ENCODE results near the gene RAB5A. TPM values are rescaled to one million over a fixed set of nuclear protein-coding genes. Genes with fewer than 3 reads are reported as not detected.

Gene RAB5A
- polyA plus RNA-seq, 1 of the 3 experiments (the other 2 are of a cell fraction): 31.0 TPM

- ChIA-PET CTCF (no interaction called here), POLR2A (no interaction called here)
- TF ChIP-seq JUND (IDR thresholded peaks at IDR 0.05) (no peak), NFIC (IDR thresholded peaks at IDR 0.05; ENCODE audit: borderline replicate concordance) (no peak), MXI1 (IDR thresholded peaks at IDR 0.05; ENCODE audit: low read depth, low read length) (no peak), NRF1 (IDR thresholded peaks at IDR 0.05; ENCODE audit: low read depth, low read length) (no peak), EP300 (IDR thresholded peaks at IDR 0.05; ENCODE audit: borderline replicate concordance in 1 of 2, low read depth in 1 of 2, low read length in 1 of 2) (no peak), SIN3A (IDR thresholded peaks at IDR 0.05; ENCODE audit: borderline replicate concordance, low read depth, low read length) (no peak), PBX3 (IDR thresholded peaks at IDR 0.05) (no peak), REST (IDR thresholded peaks at IDR 0.05; ENCODE audit: low read depth, low read length) (no peak), IRF3 (IDR thresholded peaks at IDR 0.05; ENCODE audit: low read depth, low read length) (no peak), GABPA (IDR thresholded peaks at IDR 0.05; ENCODE audit: low read depth) (no peak), FOSL2 (IDR thresholded peaks at IDR 0.05; ENCODE audit: borderline replicate concordance, low read depth) (no peak), TEAD4 (IDR thresholded peaks at IDR 0.05; ENCODE audit: borderline replicate concordance, insufficient read depth) (no peak), ELF1 (IDR thresholded peaks at IDR 0.05) (no peak), USF2 (IDR thresholded peaks at IDR 0.05; ENCODE audit: borderline replicate concordance, low read depth, low read length) (no peak), USF1 (IDR thresholded peaks at IDR 0.05; ENCODE audit: borderline replicate concordance, low read depth) (no peak), CHD2 (IDR thresholded peaks at IDR 0.05; ENCODE audit: low read length, partially characterized antibody) (no peak)
- Histone ChIP-seq H3F3A (replicated peaks; ENCODE audit: insufficient read depth) (no peaks in the 10 kb centered on the region), H3K9me3 (no peaks in the 10 kb centered on the region), H3K9me2 (no peaks in the 10 kb centered on the region), H3K36me3 (replicated peaks in 1 of 2; ENCODE audit: control insufficient read depth in 1 of 2, insufficient read depth in 2 of 2, low read length in 1 of 2) (no peaks in the 10 kb centered on the region), H3K79me2 (ENCODE audit: insufficient read depth) (no peaks in the 10 kb centered on the region), H3K9ac (no peak overlapping the region), H4K20me1 (ENCODE audit: insufficient read depth) (no peaks in the 10 kb centered on the region), H3K27me3 (ENCODE audit: insufficient read depth) (no peaks in the 10 kb centered on the region), H2AFZ (ENCODE audit: low read depth) (no peak overlapping the region), H3K4me3 (ENCODE audit: low read depth in 2 of 2, low read length in 1 of 2) (no peak overlapping the region), H3K4me2 (no peak overlapping the region), H3K4me1 (ENCODE audit: control insufficient read depth in 1 of 2, insufficient read depth in 2 of 2, low read depth in 1 of 2, low read length in 1 of 2) (no peaks in the 10 kb centered on the region), H3K27ac (ENCODE audit: low read depth in 2 of 2, low read length in 1 of 2) (no peak overlapping the region)
- WGBS (ENCODE audit: low lambda C conversion rate): 89% methylated on average over 2 of the region's 2 CpGs
- no peak for DNase-seq
These were observed 47.9 kb downstream of the RAB5A start for GRCh38 chr3:19994796-19995195.

Data from SK-N-SH (cell line).